ENCODE data around the gene BPTF.

DNA sequence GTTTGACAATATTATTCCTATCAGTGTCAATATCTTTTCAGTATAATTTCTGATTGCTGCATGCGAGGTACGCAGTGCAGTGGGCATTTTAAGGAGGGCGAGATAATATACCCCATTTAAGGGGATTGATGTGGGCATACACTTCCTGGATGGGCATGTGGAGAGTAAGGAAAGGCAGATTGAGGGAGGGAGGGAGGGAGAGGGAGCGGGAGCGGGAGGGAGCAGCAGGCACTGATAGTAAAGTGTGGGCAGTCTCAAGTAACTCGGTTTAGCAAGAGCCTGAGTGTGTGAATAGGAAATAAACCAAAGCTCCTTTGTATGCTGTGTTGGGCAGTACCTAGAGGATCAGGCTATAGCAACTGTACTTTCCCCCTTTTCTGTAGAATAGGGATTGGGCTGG is 5.1 kb downstream of the BPTF start:
- TF ChIP-seq, protein P1, sequence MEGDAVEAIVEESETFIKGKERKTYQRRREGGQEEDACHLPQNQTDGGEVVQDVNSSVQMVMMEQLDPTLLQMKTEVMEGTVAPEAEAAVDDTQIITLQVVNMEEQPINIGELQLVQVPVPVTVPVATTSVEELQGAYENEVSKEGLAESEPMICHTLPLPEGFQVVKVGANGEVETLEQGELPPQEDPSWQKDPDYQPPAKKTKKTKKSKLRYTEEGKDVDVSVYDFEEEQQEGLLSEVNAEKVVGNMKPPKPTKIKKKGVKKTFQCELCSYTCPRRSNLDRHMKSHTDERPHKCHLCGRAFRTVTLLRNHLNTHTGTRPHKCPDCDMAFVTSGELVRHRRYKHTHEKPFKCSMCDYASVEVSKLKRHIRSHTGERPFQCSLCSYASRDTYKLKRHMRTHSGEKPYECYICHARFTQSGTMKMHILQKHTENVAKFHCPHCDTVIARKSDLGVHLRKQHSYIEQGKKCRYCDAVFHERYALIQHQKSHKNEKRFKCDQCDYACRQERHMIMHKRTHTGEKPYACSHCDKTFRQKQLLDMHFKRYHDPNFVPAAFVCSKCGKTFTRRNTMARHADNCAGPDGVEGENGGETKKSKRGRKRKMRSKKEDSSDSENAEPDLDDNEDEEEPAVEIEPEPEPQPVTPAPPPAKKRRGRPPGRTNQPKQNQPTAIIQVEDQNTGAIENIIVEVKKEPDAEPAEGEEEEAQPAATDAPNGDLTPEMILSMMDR (IDR thresholded peaks at IDR 0.05), result no peak
- TF ChIP-seq EZH2 (IDR thresholded peaks at IDR 0.05) (no peak), EZH2phosphoT487 (IDR thresholded peaks at IDR 0.05) (no peak)
